ENCODE data around the gene IPO4.

DNA sequence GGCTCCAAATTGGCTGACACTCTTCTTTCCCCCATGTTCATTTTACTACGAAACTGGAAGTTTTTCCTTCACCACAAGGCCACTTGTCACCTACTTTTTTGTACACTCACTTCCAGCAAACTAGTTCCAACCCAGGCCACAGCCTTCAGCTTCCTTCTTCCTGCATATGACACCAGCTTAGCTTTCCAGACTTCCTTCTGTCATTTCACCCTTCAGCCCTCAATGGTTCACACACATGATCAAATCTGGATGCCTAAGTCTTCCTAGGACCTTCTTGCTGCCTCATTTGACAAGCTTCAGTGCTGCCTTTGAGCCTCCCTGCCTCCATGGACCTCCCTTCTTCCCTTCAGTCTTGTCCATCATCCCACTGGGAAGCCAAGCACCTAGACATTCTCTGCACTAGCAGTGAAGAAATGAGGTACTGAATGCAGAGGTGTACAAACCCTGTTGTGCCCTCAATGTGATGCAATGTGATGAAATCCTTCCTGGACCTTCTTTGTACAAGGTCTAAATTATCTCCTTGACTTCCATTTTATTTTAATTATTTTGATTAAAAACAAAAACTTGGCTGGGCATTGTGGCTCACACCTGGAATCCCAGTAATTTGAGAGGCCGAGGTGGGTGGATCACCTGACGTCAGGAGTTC is 21.0 kb downstream of the IPO4 start:
- TF ChIP-seq CTCF (IDR thresholded peaks at IDR 0.05 in 4 of 5, conservative IDR thresholded peaks at IDR 0.05 in 1 of 5) (no peak), POLR2A (IDR thresholded peaks at IDR 0.05) (no peak)
